Fibroblast of lung (primary cell): Measurements from ENCODE around the gene PTHLH. TPM values are rescaled to one million over a fixed set of nuclear protein-coding genes. Genes with fewer than 3 reads are reported as not detected.

Experiments used
- DNase-seq, 2 donors: peaks; one replicate each; pipeline versions ENCODE4 v3.0.0 to v3.0.0-alpha.2; 2010; ENCODE audit warnings: low read depth in 2 of 2
- H2AFZ ChIP-seq: 2 replicates; pipeline ENCODE4 v1.5.1; 2012; ENCODE audit warnings: low read length, control low read depth, inconsistent platforms
- H3K27ac ChIP-seq: 2 replicates; pipeline ENCODE4 v1.5.1; 2011; ENCODE audit warnings: low read length, control low read depth; ENCODE audit not compliant: insufficient read depth
- H3K27me3 ChIP-seq: 2 replicates; pipeline ENCODE4 v1.5.1; 2011; ENCODE audit warnings: mild to moderate bottlenecking, low read length; ENCODE audit not compliant: control insufficient read depth, insufficient read depth
- H3K36me3 ChIP-seq: 2 replicates; pipeline ENCODE4 v1.5.1; 2011; ENCODE audit warnings: low read length; ENCODE audit not compliant: control insufficient read depth, insufficient read depth
- H3K4me1 ChIP-seq: 2 replicates; pipeline ENCODE4 v1.5.1; 2011; ENCODE audit warnings: low read length; ENCODE audit not compliant: control insufficient read depth, insufficient read depth; ENCODE audit errors: extremely low read depth
- H3K4me2 ChIP-seq: 2 replicates; pipeline ENCODE4 v1.5.1; 2011; ENCODE audit warnings: low read length, control low read depth; ENCODE audit not compliant: insufficient read depth; ENCODE audit errors: extremely low read depth
- H3K4me3 ChIP-seq, 4 experiments: fragments of 200-600 bp in 1 of 4; sonication (generic) in 1 of 4; replicated peaks in 1 of 4; 2 replicates each; pipeline ENCODE4 v1.5.1; 2011 to 2016; ENCODE audit warnings: low read length in 4 of 4, low read depth in 3 of 4, mild to moderate bottlenecking in 3 of 4, control low read depth in 2 of 4, inconsistent platforms in 1 of 4, mixed read lengths in 1 of 4; ENCODE audit not compliant: insufficient read depth in 1 of 4; ENCODE audit errors: control extremely low read depth in 1 of 4
- H3K79me2 ChIP-seq: 2 replicates; pipeline ENCODE4 v1.5.1; 2012; ENCODE audit warnings: mild to moderate bottlenecking, low read length, inconsistent platforms; ENCODE audit not compliant: control insufficient read depth, insufficient read depth
- H3K9ac ChIP-seq: 2 replicates; pipeline ENCODE4 v1.5.1; 2011; ENCODE audit warnings: mild to moderate bottlenecking, low read length, control low read depth; ENCODE audit not compliant: insufficient read depth
- H3K9me3 ChIP-seq: 2 replicates; pipeline ENCODE4 v1.5.1; 2012; ENCODE audit warnings: low read depth, low read length; ENCODE audit not compliant: control insufficient read depth, insufficient read depth
- H4K20me1 ChIP-seq: 2 replicates; pipeline ENCODE4 v1.5.1; 2011; ENCODE audit warnings: low read length; ENCODE audit not compliant: control insufficient read depth, insufficient read depth; ENCODE audit errors: extremely low read depth
- EZH2 ChIP-seq: IDR thresholded peaks from 2 replicates; pipeline ENCODE4 v1.5.1; 2012; ENCODE audit warnings: low read length, control low read depth, mild to moderate bottlenecking; ENCODE audit errors: missing control alignments
- polyA plus RNA-seq, 2 donors: library from polyadenylated mRNA; depleted of rRNA in 1 of 2; stranded (reverse) in 1 of 2; unstranded in 1 of 2; fragments of >200 nt; gene quantifications; 2 replicates each; pipeline ENCODE4 v1.2.1, GENCODE V29; 2011 to 2012; ENCODE audit warnings: missing spikeins in 1 of 2
- total RNA-seq: library from RNA; depleted of rRNA; stranded (reverse); fragments of >200 nt; gene quantifications from 2 replicates; pipeline ENCODE4 v1.2.1, GENCODE V29; 2014
- TF ChIP-seq, protein P1 (sequence below), 2 donors: IDR thresholded peaks in 1 of 2; conservative IDR thresholded peaks in 1 of 2; 1 replicate in 1 of 2; 2 replicates in 1 of 2; pipeline ENCODE4 v1.5.1; 2011 to 2012; ENCODE audit warnings: low read length in 2 of 2, control low read depth in 1 of 2, inconsistent platforms in 1 of 2, low read depth in 1 of 2, mild to moderate bottlenecking in 1 of 2

Gene PTHLH
- total and polyA plus RNA-seq, 2 donors (not counting 1 experiment from before 2014, with no cell fraction given): 1.1 to 1.8 TPM

DNA sequence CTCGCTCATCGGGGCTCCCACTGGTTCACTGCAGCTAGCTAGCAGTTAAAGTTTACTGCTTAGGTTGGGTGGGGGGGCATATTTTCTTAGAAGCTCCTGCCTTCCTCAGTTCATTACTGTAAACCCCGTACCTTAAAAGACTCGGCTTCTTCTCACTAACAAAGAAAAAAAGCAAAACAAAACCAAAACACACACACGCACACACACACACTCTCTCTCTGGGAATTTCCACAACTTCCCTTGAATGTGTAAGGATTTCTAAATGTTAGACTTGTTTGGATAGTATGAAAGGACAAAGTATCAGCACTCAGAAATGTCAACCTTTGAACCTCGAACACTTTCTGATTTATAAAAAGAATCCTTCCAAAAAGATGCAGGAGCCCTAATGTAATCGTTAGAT lies 927 bp downstream of the PTHLH start:
- H3K79me2 ChIP-seq: no peaks in the 10 kb centered on the region
- H4K20me1 ChIP-seq: no peaks in the 10 kb centered on the region
- no peak overlapping the region for H2AFZ ChIP-seq
- peaks cover 11% of the 10 kb centered on the region for H3K4me1 ChIP-seq
- no peak for DNase-seq
- no peak overlapping the region for H3K27ac ChIP-seq
- no peak overlapping the region for H3K9ac ChIP-seq
- no peak overlapping the region for H3K4me3 ChIP-seq
- no peak for TF ChIP-seq EZH2
- TF ChIP-seq, protein P1, sequence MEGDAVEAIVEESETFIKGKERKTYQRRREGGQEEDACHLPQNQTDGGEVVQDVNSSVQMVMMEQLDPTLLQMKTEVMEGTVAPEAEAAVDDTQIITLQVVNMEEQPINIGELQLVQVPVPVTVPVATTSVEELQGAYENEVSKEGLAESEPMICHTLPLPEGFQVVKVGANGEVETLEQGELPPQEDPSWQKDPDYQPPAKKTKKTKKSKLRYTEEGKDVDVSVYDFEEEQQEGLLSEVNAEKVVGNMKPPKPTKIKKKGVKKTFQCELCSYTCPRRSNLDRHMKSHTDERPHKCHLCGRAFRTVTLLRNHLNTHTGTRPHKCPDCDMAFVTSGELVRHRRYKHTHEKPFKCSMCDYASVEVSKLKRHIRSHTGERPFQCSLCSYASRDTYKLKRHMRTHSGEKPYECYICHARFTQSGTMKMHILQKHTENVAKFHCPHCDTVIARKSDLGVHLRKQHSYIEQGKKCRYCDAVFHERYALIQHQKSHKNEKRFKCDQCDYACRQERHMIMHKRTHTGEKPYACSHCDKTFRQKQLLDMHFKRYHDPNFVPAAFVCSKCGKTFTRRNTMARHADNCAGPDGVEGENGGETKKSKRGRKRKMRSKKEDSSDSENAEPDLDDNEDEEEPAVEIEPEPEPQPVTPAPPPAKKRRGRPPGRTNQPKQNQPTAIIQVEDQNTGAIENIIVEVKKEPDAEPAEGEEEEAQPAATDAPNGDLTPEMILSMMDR (conservative IDR thresholded peaks at IDR 0.05 in 1 of 2, IDR thresholded peaks at IDR 0.05 in 1 of 2; ENCODE audit: low read depth in 1 of 2, low read length in 2 of 2): no peak
- no peaks in the 10 kb centered on the region for H3K36me3 ChIP-seq
- no peaks in the 10 kb centered on the region for H3K9me3 ChIP-seq
- H3K4me2 ChIP-seq: no peak overlapping the region
- peaks cover 29% of the 10 kb centered on the region for H3K27me3 ChIP-seq

- H3K9me3 ChIP-seq: no peaks in the 10 kb centered on the region
- no peak overlapping the region for H2AFZ ChIP-seq
- no peak overlapping the region for H3K27ac ChIP-seq
- H3K4me2 ChIP-seq: peak overlapping the region; percentile 59
- no peaks in the 10 kb centered on the region for H3K36me3 ChIP-seq
- no peaks in the 10 kb centered on the region for H4K20me1 ChIP-seq
- H3K27me3 ChIP-seq: peaks cover 26% of the 10 kb centered on the region
- DNase-seq: peak; percentile 23 to 44
- peak; percentile 78 for TF ChIP-seq EZH2
- TF ChIP-seq, protein P1 (conservative IDR thresholded peaks at IDR 0.05 in 1 of 2, IDR thresholded peaks at IDR 0.05 in 1 of 2; ENCODE audit: low read depth in 1 of 2, low read length in 2 of 2): no peak
- no peak overlapping the region for H3K9ac ChIP-seq
- H3K4me3 ChIP-seq: peak overlapping the region in 2 of 4 experiments; percentile 20 to 66
- H3K4me1 ChIP-seq: peaks cover 11% of the 10 kb centered on the region
- H3K79me2 ChIP-seq: no peaks in the 10 kb centered on the region
These were observed 1.4 kb downstream of the PTHLH start for GRCh38 chr12:27971121-27971489.

DNA sequence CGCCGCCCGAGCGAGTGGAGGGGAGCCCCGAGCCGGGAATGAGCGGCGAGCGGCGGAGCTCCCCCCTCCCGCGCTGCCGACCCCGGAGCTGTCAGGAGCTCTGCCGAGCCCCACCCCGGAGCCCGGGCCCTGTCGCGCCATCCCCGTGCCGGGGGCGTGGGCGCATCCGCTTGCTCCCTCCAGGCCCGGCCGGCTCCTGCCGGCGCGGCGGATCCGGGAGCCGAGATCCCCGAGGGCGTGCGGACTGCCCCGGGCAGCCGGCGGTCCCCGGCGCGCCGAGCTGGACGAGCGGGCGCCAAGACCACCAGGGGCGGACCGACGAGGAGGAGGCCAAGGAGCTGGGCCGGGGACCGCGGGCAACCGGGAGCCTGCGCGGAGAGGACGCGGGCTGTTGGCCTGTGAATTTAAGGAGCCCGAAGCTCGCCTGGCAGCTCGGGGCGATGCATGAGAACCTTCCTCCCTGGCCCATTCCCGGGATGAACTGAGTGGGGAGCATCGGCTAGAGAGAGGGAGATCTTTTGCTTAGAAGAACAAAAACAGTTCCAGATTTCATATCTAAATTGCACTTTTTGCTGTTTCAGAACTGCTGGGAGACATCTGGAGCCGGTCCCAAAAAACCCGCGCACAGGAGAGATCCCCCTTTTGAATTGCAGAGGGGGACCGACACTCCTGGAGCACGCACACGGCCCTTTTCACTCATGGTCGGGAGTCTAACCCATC lies 2.0 kb downstream of the PTHLH start:
- H3K36me3 ChIP-seq: no peaks in the 10 kb centered on the region
- H3K27me3 ChIP-seq: peaks cover 20% of the 10 kb centered on the region
- no peaks in the 10 kb centered on the region for H4K20me1 ChIP-seq
- TF ChIP-seq EZH2: no peak
- TF ChIP-seq, protein P1 (conservative IDR thresholded peaks at IDR 0.05 in 1 of 2, IDR thresholded peaks at IDR 0.05 in 1 of 2; ENCODE audit: low read depth in 1 of 2, low read length in 2 of 2): no peak
- no peaks in the 10 kb centered on the region for H3K9me3 ChIP-seq
- peak overlapping the region in 3 of 4 experiments; percentile 5 to 66 (median 20) for H3K4me3 ChIP-seq
- H3K4me2 ChIP-seq: peak overlapping the region; percentile 59
- H3K27ac ChIP-seq: no peak overlapping the region
- H2AFZ ChIP-seq: no peak overlapping the region
- no peak overlapping the region for H3K9ac ChIP-seq
- peak; percentile 35 to 68 for DNase-seq
- no peaks in the 10 kb centered on the region for H3K79me2 ChIP-seq
- H3K4me1 ChIP-seq: peaks cover 11% of the 10 kb centered on the region
